HEK293T (cell line): ENCODE results near the gene MESD.

Source experiments
- CTCF ChIA-PET: fragments of 350-600 bp; formaldehyde crosslinking; extraction: SDS; loops from one replicate; lab custom pipeline; 2021; ENCODE audit warnings: antibody characterized with exemption, inconsistent platforms; lab: Yijun Ruan, JAX
- POLR2A ChIA-PET: fragments of 350-600 bp; formaldehyde crosslinking; extraction: SDS; loops from one replicate; lab custom pipeline; 2020; ENCODE audit warnings: antibody characterized with exemption, inconsistent platforms; lab: Yijun Ruan, JAX
- DNase-seq: peaks from one replicate; pipeline ENCODE4 v3.0.0; 2012; ENCODE audit warnings: mixed read lengths; ENCODE audit errors: extremely low spot score
- ARNT ChIP-seq: fragments of 450-650 bp; IDR thresholded peaks from 2 replicates; pipeline ENCODE4 v1.6.1; 2017; ENCODE audit warnings: mild to moderate bottlenecking
- BHLHE40 ChIP-seq: fragments of 450-650 bp; IDR thresholded peaks from 2 replicates; pipeline ENCODE4 v1.6.1; 2016; ENCODE audit warnings: mild to moderate bottlenecking, moderate library complexity, borderline replicate concordance
- CTBP1 ChIP-seq: fragments of 450-650 bp; IDR thresholded peaks from 2 replicates; pipeline ENCODE4 v1.6.1; 2016; ENCODE audit warnings: borderline replicate concordance
- ELF4 ChIP-seq: fragments of 450-650 bp; IDR thresholded peaks from 2 replicates; pipeline ENCODE4 v1.6.1; 2017; ENCODE audit warnings: antibody characterized with exemption
- FOXA1 ChIP-seq: fragments of 450-650 bp; IDR thresholded peaks from 2 replicates; pipeline ENCODE4 v1.6.1; 2016; ENCODE audit warnings: mild to moderate bottlenecking
- FOXK2 ChIP-seq: fragments of 450-650 bp; IDR thresholded peaks from 2 replicates; pipeline ENCODE4 v1.6.1; 2016; ENCODE audit warnings: mild to moderate bottlenecking
- FOXM1 ChIP-seq: fragments of 450-650 bp; IDR thresholded peaks from 2 replicates; pipeline ENCODE4 v1.6.1; 2017; ENCODE audit warnings: mild to moderate bottlenecking, borderline replicate concordance
- HDGF ChIP-seq: fragments of 450-650 bp; IDR thresholded peaks from 2 replicates; pipeline ENCODE4 v1.6.1; 2017; ENCODE audit warnings: antibody characterized with exemption, borderline replicate concordance
- L3MBTL2 ChIP-seq: fragments of 450-650 bp; conservative IDR thresholded peaks from 2 replicates; pipeline ENCODE4 v1.6.1; 2016; ENCODE audit warnings: mild to moderate bottlenecking
- LEF1 ChIP-seq: fragments of 450-650 bp; IDR thresholded peaks from 2 replicates; pipeline ENCODE4 v1.6.1; 2017; ENCODE audit warnings: mild to moderate bottlenecking, borderline replicate concordance
- NFRKB ChIP-seq: fragments of 450-650 bp; IDR thresholded peaks from 2 replicates; pipeline ENCODE4 v1.6.1; 2016; ENCODE audit warnings: mild to moderate bottlenecking, moderate library complexity
- PKNOX1 ChIP-seq: fragments of 450-650 bp; IDR thresholded peaks from 2 replicates; pipeline ENCODE4 v1.6.1; 2016
- SP1 ChIP-seq: fragments of 450-650 bp; IDR thresholded peaks from 2 replicates; pipeline ENCODE4 v1.6.1; 2017
- SUZ12 ChIP-seq: fragments of 450-650 bp; IDR thresholded peaks from 2 replicates; pipeline ENCODE4 v1.6.1; 2016; ENCODE audit warnings: mild to moderate bottlenecking
- TARDBP ChIP-seq: fragments of 450-650 bp; IDR thresholded peaks from 2 replicates; pipeline ENCODE4 v1.6.1; 2016
- ZNF384 ChIP-seq: fragments of 450-650 bp; IDR thresholded peaks from 2 replicates; pipeline ENCODE4 v1.6.1; 2016

Gene MESD

GRCh38 chr15:81025721-81026370 lies 36.2 kb upstream of the MESD start:
- CTCF ChIA-PET = interaction anchor here (1.9 kb wide), 1 partner anchor 241 kb away, joined by 6 read pairs; no protein-coding TSS in a partner anchor
- POLR2A ChIA-PET = interaction anchor here (1.0 kb wide), 1 partner anchor 23 kb away, joined by 3 read pairs; no protein-coding TSS in a partner anchor
- no peak for DNase-seq
- TF ChIP-seq ZNF384 = no peak
- TF ChIP-seq ELF4 = no peak
- no peak for TF ChIP-seq FOXA1
- TF ChIP-seq BHLHE40 = no peak
- TF ChIP-seq TARDBP = no peak
- TF ChIP-seq CTBP1 = no peak

- TF ChIP-seq L3MBTL2 = no peak
- no peak for TF ChIP-seq ELF4
- TF ChIP-seq PKNOX1 = no peak
- no peak for TF ChIP-seq LEF1
- TF ChIP-seq SP1 = no peak
- TF ChIP-seq NFRKB = no peak
- TF ChIP-seq HDGF = no peak
- no peak for TF ChIP-seq CTBP1
- TF ChIP-seq FOXM1 = no peak
- TF ChIP-seq SUZ12 = no peak
- TF ChIP-seq ZNF384 = no peak
- no peak for TF ChIP-seq TARDBP
- no peak for TF ChIP-seq BHLHE40
- TF ChIP-seq ARNT = no peak
- no peak for TF ChIP-seq FOXK2
- no peak for TF ChIP-seq FOXA1
- ChIA-PET CTCF (interaction anchor here (1.9 kb wide), 1 partner anchor 241 kb away, joined by 6 read pairs; no protein-coding TSS in a partner anchor), POLR2A (no interaction called here)
Measured at GRCh38 chr15:81024936-81025335, 35.3 kb upstream of the MESD start.

GRCh38 chr15:81024265-81024872 lies 34.8 kb upstream of the MESD start:
- TF ChIP-seq CTBP1 = no peak
- TF ChIP-seq FOXA1 = no peak
- no peak for TF ChIP-seq SP1
- no peak for TF ChIP-seq SUZ12
- no peak for TF ChIP-seq BHLHE40
- no peak for TF ChIP-seq ARNT
- TF ChIP-seq FOXK2 = no peak
- no peak for TF ChIP-seq ZNF384
- no peak for TF ChIP-seq TARDBP
- no peak for TF ChIP-seq HDGF
- no peak for TF ChIP-seq NFRKB
- TF ChIP-seq ELF4 = no peak
- TF ChIP-seq LEF1 = no peak
- POLR2A ChIA-PET = no interaction called here
- no peak for DNase-seq
- CTCF ChIA-PET = no interaction called here

More at GRCh38 chr15:81024936-81025335, 35.3 kb upstream of the MESD start:
- no peak for DNase-seq

- TF ChIP-seq SUZ12 (no peak), ZNF384 (no peak), NFRKB (no peak), ARNT (no peak), FOXA1 (no peak), LEF1 (no peak), PKNOX1 (no peak), HDGF (no peak), ELF4 (no peak), BHLHE40 (no peak), TARDBP (no peak), FOXM1 (no peak), CTBP1 (no peak), SP1 (no peak), L3MBTL2 (no peak), FOXK2 (no peak)
- POLR2A ChIA-PET = no interaction called here
- CTCF ChIA-PET = no interaction called here
Measured at GRCh38 chr15:81023483-81024264, 34.1 kb upstream of the MESD start.

GRCh38 chr15:81021321-81021720 lies 31.7 kb upstream of the MESD start:
- ChIA-PET CTCF (no interaction called here), POLR2A (no interaction called here)
- TF ChIP-seq FOXA1 (no peak), ZNF384 (no peak), FOXM1 (no peak), HDGF (no peak), CTBP1 (no peak), LEF1 (no peak), L3MBTL2 (no peak), NFRKB (no peak), BHLHE40 (no peak), SUZ12 (no peak), FOXK2 (no peak), ELF4 (no peak), PKNOX1 (no peak), TARDBP (no peak), ARNT (no peak)
- DNase-seq = no peak

More at GRCh38 chr15:81023483-81024264, 34.1 kb upstream of the MESD start:
- DNase-seq = no peak
